Measurements from ENCODE around the gene MYO1B. TPM values are rescaled to one million over a fixed set of nuclear protein-coding genes. Genes with fewer than 3 reads are reported as not detected.

MYO1B gene
- total and polyA plus RNA-seq, 2 of the 8 experiments (the other 6 are each of a cell fraction or from before 2014, with no cell fraction given), result 15.5 to 61.2 TPM

GRCh38 chr2:191198271-191198670 lies 46.9 kb upstream of the MYO1B start:
- no peaks in the 10 kb centered on the region for H4K20me1 ChIP-seq (replicated peaks in 1 of 2; ENCODE audit: control insufficient read depth in 1 of 2, insufficient read depth in 2 of 2, low read length in 2 of 2)
- no peaks in the 10 kb centered on the region for H3K36me3 ChIP-seq (ENCODE audit: control insufficient read depth in 2 of 4, insufficient read depth in 4 of 4, low read length in 3 of 4)
- no peak overlapping the region for H2AK5ac ChIP-seq (ENCODE audit: low read depth, low read length)
- H2BK12ac ChIP-seq (ENCODE audit: low read depth, low read length), result no peak overlapping the region
- H2BK5ac ChIP-seq (ENCODE audit: low read depth, low read length), result no peak overlapping the region
- H2AFZ ChIP-seq (ENCODE audit: low read length), result no peak overlapping the region
- no peak overlapping the region for H4K5ac ChIP-seq (ENCODE audit: insufficient read length, low read depth, low read length)
- H3K4me3 ChIP-seq (ENCODE audit: extremely low read depth in 1 of 4, insufficient read depth in 2 of 4, low read depth in 3 of 4, low read length in 4 of 4), result no peak overlapping the region
- 84% methylated on average over 4 of the region's 4 CpGs; no CpG with 5 or more reads in 1 of the 2 experiments for WGBS, 2 experiments (ENCODE audit: extremely low coverage in 1 of 2, insufficient coverage in 1 of 2, insufficient read length in 1 of 2, insufficient replicate concordance in 2 of 2, low coverage in 1 of 2, low lambda C conversion rate in 2 of 2, missing lambda C conversion rate in 1 of 2)
- no peak overlapping the region for H3K23ac ChIP-seq (ENCODE audit: insufficient read length)
- no peaks in the 10 kb centered on the region for H3K27me3 ChIP-seq (replicated peaks in 1 of 4; ENCODE audit: control insufficient read depth in 3 of 4, extremely low read depth in 1 of 4, insufficient read depth in 3 of 4, low read length in 3 of 4)
- FAIRE-seq (no peak), DNase-seq (ENCODE audit: low read depth in 1 of 2, low spot score in 2 of 2) (no peak)
- no peak overlapping the region for H3K18ac ChIP-seq (ENCODE audit: extremely low read depth, low read length)
- TF ChIP-seq SAP30 (IDR thresholded peaks at IDR 0.05; ENCODE audit: insufficient read depth, insufficient replicate concordance, low read length), result no peak
- no peak for TF ChIP-seq POLR2AphosphoS5 (IDR thresholded peaks at IDR 0.05; ENCODE audit: low read depth, low read length)
- TF ChIP-seq CBX5 (IDR thresholded peaks at IDR 0.05; ENCODE audit: low read depth, low read length), result no peak
- TF ChIP-seq MAFK (IDR thresholded peaks at IDR 0.05; ENCODE audit: low read depth, low read length), result no peak
- TF ChIP-seq TCF12 (IDR thresholded peaks at IDR 0.05; ENCODE audit: low read depth, low read length), result no peak
- H3K14ac ChIP-seq (ENCODE audit: insufficient read length), result no peak overlapping the region
- H3K4me1 ChIP-seq (replicated peaks in 1 of 4; ENCODE audit: control insufficient read depth in 3 of 4, insufficient read depth in 4 of 4, low read length in 3 of 4), result no peaks in the 10 kb centered on the region
- H2BK15ac ChIP-seq (ENCODE audit: low read length), result no peak overlapping the region
- no peak overlapping the region for H3K4me2 ChIP-seq (ENCODE audit: insufficient read depth in 1 of 2, low read depth in 2 of 2, low read length in 2 of 2)
- no peak overlapping the region for H3K9ac ChIP-seq (replicated peaks in 1 of 4; ENCODE audit: extremely low read depth in 1 of 4, low read depth in 3 of 4, low read length in 3 of 4)
- ChIA-PET CTCF (ENCODE audit: partially characterized antibody) (interaction anchor here (0.7 to 1.8 kb wide), 3 partner anchors 8 to 43 kb away, joined by 3 to 5 read pairs (median 3); no protein-coding TSS in a partner anchor), POLR2A (ENCODE audit: partially characterized antibody) (no interaction called here)
- H2BK20ac ChIP-seq (ENCODE audit: low read length), result no peak overlapping the region
- H3K56ac ChIP-seq (replicated peaks; ENCODE audit: insufficient read length, low read depth, low read length), result no peak overlapping the region
- no peak overlapping the region for H4K8ac ChIP-seq (ENCODE audit: extremely low read depth, insufficient read depth, low read length)
- H3K23me2 ChIP-seq (ENCODE audit: low read depth, low read length), result no peaks in the 10 kb centered on the region; the same call in 1 of the 2 replicates
- H2BK120ac ChIP-seq (replicated peaks; ENCODE audit: low read depth, low read length), result no peak overlapping the region
- no peak overlapping the region for H4K91ac ChIP-seq (replicated peaks; ENCODE audit: insufficient read length, low read length)
- no peaks in the 10 kb centered on the region for H3K79me1 ChIP-seq (ENCODE audit: low read depth, low read length)
- H3K4ac ChIP-seq (replicated peaks; ENCODE audit: insufficient read length, low read depth, low read length), result no peak overlapping the region
- no peak overlapping the region for H3K27ac ChIP-seq (ENCODE audit: low read depth, low read length)
- H3K9me3 ChIP-seq (ENCODE audit: insufficient read depth in 2 of 2, low read depth in 1 of 2, low read length in 1 of 2), result no peaks in the 10 kb centered on the region
- H3K79me2 ChIP-seq (ENCODE audit: control insufficient read depth in 1 of 2, insufficient read depth in 2 of 2, low read length in 2 of 2), result no peaks in the 10 kb centered on the region

Data from H1 (cell line).